HG02938 (cell line): Measurements from ENCODE around the gene CCNI2.
A peak's percentile ranks its signal among the peaks of the same experiment; 100 is the strongest.

Source experiments
- ATAC-seq: cut with Tn5 transposase; IDR thresholded peaks from one replicate; pipeline ENCODE4 v1.9.1; 2021; ENCODE audit warnings: mild to moderate bottlenecking, moderate library complexity; ENCODE audit not compliant: unreplicated experiment

The CCNI2 gene

GRCh38 chr5:132749506-132749905 lies 2.3 kb downstream of the CCNI2 start:
- no peak for ATAC-seq

GRCh38 chr5:132750471-132751230 lies 3.4 kb downstream of the CCNI2 start:
- peak; percentile 53 for ATAC-seq

GRCh38 chr5:132751444-132751843 lies 4.2 kb downstream of the CCNI2 start:
- ATAC-seq = peak; percentile 48

- no peak for ATAC-seq
These were observed 4.8 kb downstream of the CCNI2 start for GRCh38 chr5:132751971-132752580.

- no peak for ATAC-seq
These were observed 5.4 kb downstream of the CCNI2 start for GRCh38 chr5:132752581-132753125.

- no peak for ATAC-seq
These were observed 6.1 kb downstream of the CCNI2 start for GRCh38 chr5:132753135-132753987.

- no peak for ATAC-seq
These were observed 6.9 kb downstream of the CCNI2 start for GRCh38 chr5:132754111-132754510.

- no peak for ATAC-seq
These were observed 7.7 kb downstream of the CCNI2 start for GRCh38 chr5:132754947-132755346.

- no peak for ATAC-seq
These were observed 9.3 kb downstream of the CCNI2 start for GRCh38 chr5:132756542-132756941.

GRCh38 chr5:132758451-132758850 lies 11.2 kb downstream of the CCNI2 start:
- ATAC-seq = no peak

GRCh38 chr5:132759114-132760048 lies 12.2 kb downstream of the CCNI2 start:
- no peak for ATAC-seq

- no peak for ATAC-seq
These were observed 12.8 kb downstream of the CCNI2 start for GRCh38 chr5:132760049-132760420.

GRCh38 chr5:132760601-132761317 lies 13.5 kb downstream of the CCNI2 start:
- no peak for ATAC-seq

GRCh38 chr5:132761321-132762240 lies 14.4 kb downstream of the CCNI2 start:
- ATAC-seq = no peak

- ATAC-seq = no peak
These were observed 15.2 kb downstream of the CCNI2 start for GRCh38 chr5:132762246-132763000.

- no peak for ATAC-seq
These were observed 16.2 kb downstream of the CCNI2 start for GRCh38 chr5:132763181-132764036.

GRCh38 chr5:132764051-132764450 lies 16.8 kb downstream of the CCNI2 start:
- no peak for ATAC-seq
